Articular chondrocyte of knee joint (primary cell): ENCODE data around the gene CTBP1. TPM values are rescaled to one million over a fixed set of nuclear protein-coding genes. Genes with fewer than 3 reads are reported as not detected.

Experiments used
- total RNA-seq: library from RNA; depleted of rRNA; stranded (reverse); fragments of >200 nt; gene quantifications from 2 replicates; pipeline ENCODE4 v1.2.3, GENCODE V29; 2012

CTBP1 gene
- total RNA-seq = 130 and 166 TPM in 2 replicates

GRCh38 chr4:1248245-1249147 is at the start of gene CTBP1:
Gene CTBP1, minus strand, starts transcription at chr4:1249130. Its CDS starts 7,799 bp downstream, at chr4:1241331.

GRCh38 chr4:1289207-1290164 is 40.6 kb upstream of the CTBP1 start, which contains the start of gene MAEA:
Gene MAEA, plus strand, starts transcription at chr4:1289891. Its CDS starts 23 bp downstream, at chr4:1289914.

GRCh38 chr4:1172228-1172851 is 76.6 kb downstream of the CTBP1 start, which contains the start of gene SPON2:
Gene SPON2, minus strand, starts transcription at chr4:1172583.

Other genes starting within 250 kb of the CTBP1 start
- 58.7 and 68.5 TPM in 2 replicates for gene FGFRL1, start 237.5 kb downstream of the CTBP1 start, total RNA-seq
- gene RNF212, start 135.6 kb downstream of the CTBP1 start, total RNA-seq = 9.2 and 9.5 TPM in 2 replicates
- gene SPON2, start 76.5 kb downstream of the CTBP1 start, total RNA-seq = 23.7 and 27.6 TPM in 2 replicates
- 50.6 and 54.3 TPM in 2 replicates for gene MAEA, start 40.8 kb upstream of the CTBP1 start, total RNA-seq
- gene UVSSA, start 98.1 kb upstream of the CTBP1 start, total RNA-seq = 8.1 and 9.0 TPM in 2 replicates
- not detected in 2 replicates for gene NKX1-1, start 157.3 kb upstream of the CTBP1 start, total RNA-seq